AG10803 (cell line): ENCODE data around the gene SEPTIN6.
A peak's percentile ranks its signal among the peaks of the same experiment; 100 is the strongest.

Experiments
- DNase-seq: peaks from one replicate; pipeline ENCODE4 v3.0.0; 2010; ENCODE audit warnings: low read depth
- H3K4me3 ChIP-seq: 2 replicates; pipeline ENCODE4 v1.5.1; 2011; ENCODE audit warnings: mild to moderate bottlenecking, low read length, control low read depth
- CTCF ChIP-seq: conservative IDR thresholded peaks from 2 replicates; pipeline ENCODE4 v1.5.1; 2011; ENCODE audit warnings: mild to moderate bottlenecking, low read length, control low read depth, inconsistent platforms

SEPTIN6 gene

GRCh38 chrX:119728487-119728886 lies 35.5 kb upstream of the SEPTIN6 start:
- TF ChIP-seq CTCF: no peak
- no peak overlapping the region for H3K4me3 ChIP-seq
- no peak for DNase-seq

- peak; percentile 22 for DNase-seq
- H3K4me3 ChIP-seq: no peak overlapping the region
- TF ChIP-seq CTCF: no peak
Observed at GRCh38 chrX:119726900-119727555, 34.1 kb upstream of the SEPTIN6 start.

GRCh38 chrX:119721926-119722325 lies 29.0 kb upstream of the SEPTIN6 start:
- no peak overlapping the region for H3K4me3 ChIP-seq
- no peak for TF ChIP-seq CTCF
- no peak for DNase-seq

- no peak overlapping the region for H3K4me3 ChIP-seq
- DNase-seq: no peak
- no peak for TF ChIP-seq CTCF
Observed at GRCh38 chrX:119721487-119721886, 28.5 kb upstream of the SEPTIN6 start.

- no peak for DNase-seq
- TF ChIP-seq CTCF: no peak
Observed at GRCh38 chrX:119709630-119710029, 16.7 kb upstream of the SEPTIN6 start.

GRCh38 chrX:119708936-119709335 lies 16.0 kb upstream of the SEPTIN6 start:
- no peak overlapping the region for H3K4me3 ChIP-seq
- DNase-seq: peak; percentile 70
- no peak for TF ChIP-seq CTCF

More at GRCh38 chrX:119709630-119710029, 16.7 kb upstream of the SEPTIN6 start:
- H3K4me3 ChIP-seq: no peak overlapping the region

GRCh38 chrX:119706616-119707015 lies 13.6 kb upstream of the SEPTIN6 start:
- no peak for TF ChIP-seq CTCF

More at GRCh38 chrX:119706616-119707015, 13.6 kb upstream of the SEPTIN6 start:
- DNase-seq: no peak
- H3K4me3 ChIP-seq: no peak overlapping the region
